K562 (cell line): ENCODE measurements around the gene PHETA1. TPM values are rescaled to one million over a fixed set of nuclear protein-coding genes. Genes with fewer than 3 reads are reported as not detected.

Source experiments
- ATAC-seq: fragments of 200-7000 bp; cut with Tn5 transposase; 3 replicates; pipeline ENCODE4 v1.9.1; 2020; ENCODE audit warnings: moderate library complexity
- BruUV-seq: library from RNA; stranded (reverse); fragments of 400-500 nt; replicated peaks from 2 replicates; lab custom pipeline; 2021; lab: Mats Ljungman, UMichigan
- CTCF ChIA-PET: fragments of 300-600 bp; formaldehyde crosslinking; extraction: SDS; loops from one replicate; lab custom pipeline; 2021; ENCODE audit warnings: low intra/inter-chr PET ratio; lab: Yijun Ruan, JAX
- POLR2A ChIA-PET: fragments of 300-600, 350-650 bp; sonication (Branson Sonifier 250); formaldehyde crosslinking; extraction: SDS; loops from one replicate; lab custom pipeline; 2021; ENCODE audit warnings: antibody characterized with exemption, inconsistent platforms; lab: Yijun Ruan, JAX
- DNase-seq, 4 experiments: peaks; one replicate each; pipeline versions ENCODE4 v3.0.0 to v3.0.0-alpha.2; 2011 to 2018; ENCODE audit warnings: low spot score in 3 of 4, mixed read lengths in 3 of 4; ENCODE audit errors: extremely low read depth in 1 of 4
- FAIRE-seq: peaks from 2 replicates; lab custom pipeline; 2011; peaks lifted over from hg19 to GRCh38; lab: Jason Lieb, UNC
- H2AFZ ChIP-seq: 2 replicates; pipeline ENCODE4 v1.6.0; 2011; ENCODE audit warnings: low read depth, low read length, control low read depth, inconsistent platforms
- H3K27ac ChIP-seq: fragments of 200-600 bp; 3 replicates; pipeline ENCODE4 v1.8.0; 2011; ENCODE audit warnings: low read depth, mild to moderate bottlenecking, control low read depth, inconsistent platforms, low read length, moderate library complexity, mixed read lengths; ENCODE audit errors: extremely low read depth
- H3K27me3 ChIP-seq, 2 experiments: fragments of 300-600 bp in 1 of 2; 2 replicates in 1 of 2; 3 replicates in 1 of 2; pipeline versions ENCODE4 v1.6.0 to v1.8.0; 2011; ENCODE audit warnings: inconsistent platforms in 2 of 2, low read length in 2 of 2, mild to moderate bottlenecking in 1 of 2, mixed read lengths in 1 of 2, moderate library complexity in 1 of 2; ENCODE audit not compliant: control insufficient read depth in 2 of 2, insufficient read depth in 2 of 2
- H3K36me3 ChIP-seq: fragments of 300-600 bp; 3 replicates; pipeline ENCODE4 v1.8.0; 2011; ENCODE audit warnings: mild to moderate bottlenecking, low read length, inconsistent platforms; ENCODE audit not compliant: control insufficient read depth, insufficient read depth
- H3K4me1 ChIP-seq, 2 experiments: fragments of 200-600 bp in 1 of 2; replicated peaks in 1 of 2; 2 replicates in 1 of 2; 3 replicates in 1 of 2; pipeline versions ENCODE4 v1.5.1 to v1.8.0; 2011; ENCODE audit warnings: inconsistent platforms in 2 of 2, low read length in 2 of 2, mild to moderate bottlenecking in 1 of 2, mixed read lengths in 1 of 2, moderate library complexity in 1 of 2; ENCODE audit not compliant: control insufficient read depth in 2 of 2, insufficient read depth in 2 of 2
- H3K4me2 ChIP-seq: 2 replicates; pipeline ENCODE4 v1.6.1; 2011; ENCODE audit warnings: low read length, control low read depth, inconsistent platforms, mixed read lengths; ENCODE audit not compliant: insufficient read depth
- H3K4me3 ChIP-seq: fragments of 200-600 bp; sonication (generic), shearing (Covaris generic); 2 replicates; pipeline ENCODE4 v1.5.1; 2016; ENCODE audit warnings: control low read depth, inconsistent platforms
- H3K79me2 ChIP-seq: fragments of 200-600 bp; 3 replicates; pipeline ENCODE4 v1.8.0; 2011; ENCODE audit warnings: low read length, inconsistent platforms; ENCODE audit not compliant: control insufficient read depth, insufficient read depth
- H3K9ac ChIP-seq, 2 experiments: 2 replicates each; pipeline versions ENCODE4 v1.6.0 to v1.6.1; 2011; ENCODE audit warnings: low read depth in 2 of 2, low read length in 2 of 2, control low read depth in 1 of 2, inconsistent platforms in 1 of 2, mild to moderate bottlenecking in 1 of 2, mixed read lengths in 1 of 2; ENCODE audit not compliant: insufficient read depth in 1 of 2
- H3K9me1 ChIP-seq: one replicate; pipeline ENCODE4 v1.6.0; 2011; ENCODE audit warnings: inconsistent platforms, mild to moderate bottlenecking, low read length, moderate library complexity; ENCODE audit not compliant: control insufficient read depth, insufficient read depth
- H3K9me3 ChIP-seq: replicated peaks from 2 replicates; pipeline ENCODE4 v1.5.1; 2011; ENCODE audit warnings: low read depth, low read length, inconsistent platforms; ENCODE audit not compliant: control insufficient read depth, insufficient read depth
- H4K20me1 ChIP-seq: replicated peaks from 2 replicates; pipeline ENCODE4 v1.6.1; 2011; ENCODE audit warnings: low read length, inconsistent platforms, mixed read lengths; ENCODE audit not compliant: control insufficient read depth, insufficient read depth
- BCOR ChIP-seq: fragments of 450-650 bp; IDR thresholded peaks from 2 replicates; pipeline ENCODE4 v1.6.1; 2016
- CBX1 ChIP-seq: sonication (generic); IDR thresholded peaks from 2 replicates; pipeline ENCODE4 v1.6.1; 2016; ENCODE audit warnings: antibody characterized with exemption, low read depth, mild to moderate bottlenecking
- CHD7 ChIP-seq: fragments of 200-600 bp; sonication (generic); IDR thresholded peaks from one replicate; pipeline ENCODE4 v1.6.1; 2012; ENCODE audit warnings: mild to moderate bottlenecking, low read depth, low read length, inconsistent platforms
- KDM1A ChIP-seq, 2 experiments: fragments of 450-650 bp; IDR thresholded peaks; 2 replicates each; pipeline ENCODE4 v1.6.1; 2016; ENCODE audit warnings: mild to moderate bottlenecking in 2 of 2
- RBM25 ChIP-seq: fragments of 200-400 bp; formaldehyde crosslinking; IDR thresholded peaks from 2 replicates; pipeline ENCODE4 v1.6.1; 2018; ENCODE audit warnings: low read length, low read depth, moderate library complexity; ENCODE audit not compliant: severe bottlenecking
- WGBS: fragments of 100-300 bp; shearing (Covaris generic); methylation state at CpG from one replicate; pipeline ENCODE4 v1.1.6; 2016; ENCODE audit warnings: low coverage, mixed read lengths; ENCODE audit not compliant: insufficient coverage; ENCODE audit errors: missing lambda C conversion rate; 5-methylcytosine and 5-hydroxymethylcytosine counted together
- in situ Hi-C: fragments of 300-500 bp; cut with MboI; formaldehyde crosslinking; loops from 4 replicates; pipeline ENCODE4 v1.15.0; 2018; ENCODE audit warnings: inconsistent platforms, mixed read lengths
- intact Hi-C: fragments of 100-400 bp; cut with micrococcal nuclease; formaldehyde crosslinking; loops from 2 replicates; pipeline ENCODE4 v1.14.2; 2022
- polyA plus RNA-seq, 8 experiments: library from polyadenylated mRNA; depleted of rRNA in 4 of 8; stranded (reverse) in 5 of 8; unstranded in 3 of 8; fragments of >200 nt; fragmentation: Nextera tagmentation in 2 of 8; fragmentation: Illumina TruSeq in 1 of 8; extraction: Ambion mirVana in 2 of 8; extraction: Trizol in 1 of 8; gene quantifications; 2 replicates each; pipeline versions ENCODE4 v1.2.1 to v1.2.3, GENCODE V29; 2011 to 2014; ENCODE audit warnings: inconsistent platforms in 1 of 8, missing spikeins in 1 of 8
- total RNA-seq, 7 experiments: library from RNA; depleted of rRNA in 6 of 7; stranded (reverse); fragments of >200 nt in 6 of 7; fragmentation: Illumina TruSeq in 2 of 7; extraction: Trizol in 2 of 7; gene quantifications; 2 replicates each; pipeline versions ENCODE4 v1.2.1 to v1.2.3, GENCODE V29; 2011 to 2021; ENCODE audit warnings: low replicate concordance in 1 of 7

PHETA1 gene
- total and polyA plus RNA-seq, 9 of the 15 experiments (the other 6 are each of a cell fraction or from before 2014, with no cell fraction given) = 0.03 to 12.4 (median 3.0) TPM

GRCh38 chr12:111353603-111354295 is 15.1 kb downstream of the PHETA1 start:
- no peak overlapping the region for H3K4me3 ChIP-seq
- no TSS peak for BruUV-seq
- no peak overlapping the region for H2AFZ ChIP-seq
- intact Hi-C loops = no loop called here
- 6% methylated on average over 4 of the region's 5 CpGs for WGBS
- no peaks in the 10 kb centered on the region for H4K20me1 ChIP-seq
- H3K9ac ChIP-seq = peak overlapping the region in 1 of 2 experiments; percentile 52; a peak in 2 of 4 replicates
- H3K36me3 ChIP-seq = no peaks in the 10 kb centered on the region
- DNase-seq (no peak), FAIRE-seq (no peak), ATAC-seq (peak; percentile 54)
- H3K4me2 ChIP-seq = no peak overlapping the region
- no peaks in the 10 kb centered on the region; the same call in 1 of the 2 replicates for H3K9me3 ChIP-seq
- no peaks in the 10 kb centered on the region for H3K9me1 ChIP-seq
- CTCF ChIA-PET = no interaction called here
- no peaks in the 10 kb centered on the region for H3K4me1 ChIP-seq
- POLR2A ChIA-PET = interaction anchor here (1.0 kb wide), 1 partner anchor 23 kb away, joined by 3 read pairs; no protein-coding TSS in a partner anchor
- no peaks in the 10 kb centered on the region for H3K79me2 ChIP-seq
- H3K27ac ChIP-seq = no peak overlapping the region
- H3K27me3 ChIP-seq = peaks cover 8 to 26% of the 10 kb centered on the region in 2 experiments; a peak in 4 of 5 replicates
- in situ Hi-C loops = no loop called here
- peak; percentile 78 for TF ChIP-seq BCOR
- no peak for TF ChIP-seq CHD7
- TF ChIP-seq KDM1A (IDR thresholded peaks at IDR 0.05) = peak in 1 of 2 experiments; percentile 45; a peak in 1 of 4 replicates
- TF ChIP-seq RBM25 = peak; percentile 74
- TF ChIP-seq CBX1 = 0 out of 2 replicates have a peak, but pooled peaks have one; percentile 10
